ENCODE measurements around the gene MCF2L2.

GRCh38 chr3:183217548-183218332 lies 210.7 kb downstream of the MCF2L2 start:
- no peak for TF ChIP-seq YY1 (IDR thresholded peaks at IDR 0.05; ENCODE audit: insufficient read depth, insufficient read length)
- no peak for TF ChIP-seq SUZ12 (IDR thresholded peaks at IDR 0.05; ENCODE audit: extremely low read depth, insufficient read depth, insufficient read length)
- no peak for TF ChIP-seq ZNF274 (IDR thresholded peaks at IDR 0.05; ENCODE audit: low read depth, low read length)

All from NT2/D1 (cell line).